Kidney capillary endothelial cell (primary cell): ENCODE measurements around the gene ATG16L1.
A peak's percentile ranks its signal among the peaks of the same experiment; 100 is the strongest.

ENCODE experiments used
- DNase-seq: peaks from one replicate; pipeline ENCODE4 v3.0.0-alpha.2; 2018; ENCODE audit warnings: low spot score

Gene ATG16L1

GRCh38 chr2:233290051-233290845 is 38.8 kb downstream of the ATG16L1 start:
- no peak for DNase-seq

DNA sequence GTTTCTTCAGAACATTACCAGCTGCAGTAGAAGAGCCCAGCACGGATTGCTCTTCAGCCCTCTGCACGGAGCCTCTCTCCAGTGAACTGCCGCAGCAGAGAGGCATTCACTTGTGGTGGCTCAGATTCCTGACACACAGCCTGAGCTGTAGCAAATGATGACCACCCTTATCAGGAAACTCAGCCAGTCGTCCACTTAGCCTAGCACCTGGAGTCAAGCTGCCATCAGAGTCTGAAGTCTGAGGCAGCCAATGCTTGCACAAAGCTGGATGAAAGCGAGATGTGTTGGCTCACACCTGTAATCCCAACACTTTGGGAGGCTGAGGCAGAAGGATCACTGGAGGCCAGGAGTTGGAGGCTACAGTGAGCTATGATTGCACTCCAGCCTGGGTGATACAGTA is 44.4 kb downstream of the ATG16L1 start:
- DNase-seq: no peak

GRCh38 chr2:233297076-233297475 is 45.6 kb downstream of the ATG16L1 start:
- DNase-seq: no peak

DNA sequence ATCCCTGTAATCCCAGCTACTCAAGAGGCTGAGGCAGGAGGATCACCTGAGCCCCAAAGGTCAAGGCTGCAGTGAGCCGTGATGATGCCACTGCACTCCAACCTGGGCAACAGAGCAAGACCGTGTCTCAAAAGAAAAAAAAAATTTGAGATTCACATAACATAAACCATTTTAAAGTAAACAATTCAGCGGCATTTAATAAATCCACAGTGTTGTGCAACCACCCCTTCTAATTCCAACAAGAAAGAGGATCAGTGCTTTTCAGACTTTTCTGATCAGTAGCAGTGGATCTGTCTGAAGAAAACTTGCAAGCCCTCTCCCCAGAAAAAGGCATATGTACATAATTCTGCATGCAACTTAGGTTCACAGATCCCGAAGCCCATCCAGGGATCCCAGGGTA is 48.9 kb downstream of the ATG16L1 start:
- DNase-seq: no peak

DNA sequence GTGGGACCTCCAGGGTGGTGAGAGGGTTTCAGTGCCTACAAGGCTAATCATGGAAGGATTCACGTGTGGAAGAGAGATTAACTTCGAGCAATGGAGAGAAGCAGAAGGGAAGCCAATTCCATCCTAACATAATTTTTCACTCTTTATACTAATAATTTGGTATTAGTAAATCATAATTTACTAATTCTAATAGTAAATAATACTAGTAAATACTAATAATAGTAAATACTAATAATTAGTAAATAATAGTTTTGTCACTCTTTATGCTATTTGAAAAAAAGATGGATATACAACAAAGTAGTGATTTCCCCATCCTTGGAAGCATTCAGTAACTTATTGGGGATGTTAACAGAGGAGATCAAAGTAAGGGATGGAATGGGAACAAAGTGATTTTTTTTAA is 49.8 kb downstream of the ATG16L1 start:
- DNase-seq: no peak

DNA sequence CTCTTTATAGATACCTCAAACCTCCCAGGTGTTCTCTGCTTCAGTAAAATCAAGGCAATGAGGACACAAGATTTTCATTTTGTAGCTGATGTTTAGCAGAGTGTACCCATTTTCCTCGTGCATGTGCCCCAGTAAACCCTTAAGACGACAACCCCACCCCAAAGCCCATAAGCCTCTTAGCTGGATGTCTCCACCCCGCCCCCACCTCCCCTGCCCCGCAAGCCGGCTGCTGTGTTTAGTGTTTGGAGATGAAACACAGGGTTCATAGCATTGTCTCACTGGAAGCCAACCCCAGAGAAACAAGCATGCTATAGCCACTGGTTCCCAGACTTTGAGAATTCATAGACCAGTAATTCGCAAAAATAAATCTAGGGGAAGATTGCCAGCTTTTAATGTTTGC is 50.3 kb downstream of the ATG16L1 start:
- no peak for DNase-seq

DNA sequence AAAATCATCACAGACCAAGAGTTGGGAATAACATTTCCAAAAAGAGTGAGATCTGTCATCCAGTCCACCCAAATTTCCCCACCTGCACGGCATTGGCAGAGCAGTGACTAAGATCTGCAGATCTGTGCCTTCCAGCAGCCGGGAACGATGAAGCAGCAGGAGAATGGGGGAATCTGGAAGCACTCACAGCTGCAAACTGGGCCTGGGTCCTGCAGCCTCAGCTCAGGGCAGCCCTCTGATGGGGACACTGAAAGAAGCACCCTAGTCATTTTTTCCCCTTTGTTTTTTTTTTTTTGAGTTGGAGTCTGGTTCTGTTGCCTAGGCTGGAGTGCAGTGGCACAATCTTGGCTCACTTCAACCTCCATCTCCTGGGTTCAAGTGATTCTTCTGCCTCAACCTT is 51.8 kb downstream of the ATG16L1 start:
- DNase-seq: no peak

DNA sequence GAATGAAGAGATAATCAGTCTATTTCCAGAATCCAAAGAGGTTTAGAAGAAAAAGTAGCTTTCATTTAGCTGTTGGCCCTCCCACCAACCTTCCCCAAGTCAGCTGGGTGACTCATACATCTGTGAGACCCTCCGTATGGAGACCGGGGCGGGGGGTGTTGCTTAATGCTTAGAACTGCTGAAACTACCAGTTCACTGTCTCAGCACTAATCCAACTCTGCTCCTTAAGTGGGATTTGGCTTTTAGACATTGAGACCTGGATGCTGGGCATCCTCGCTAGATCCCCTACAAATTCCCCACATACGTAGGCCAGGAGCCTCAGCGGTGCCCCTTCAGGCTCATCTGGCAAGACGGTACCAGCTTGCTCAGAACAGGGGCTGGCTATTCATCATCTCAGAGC is 56.1 kb downstream of the ATG16L1 start, which contains the start of gene SAG:
SAG (plus strand) TSS at position 252 of the 400 bp plus-strand sequence. CDS start 1,374 bp downstream, outside the sequence.
- DNase-seq: no peak

DNA sequence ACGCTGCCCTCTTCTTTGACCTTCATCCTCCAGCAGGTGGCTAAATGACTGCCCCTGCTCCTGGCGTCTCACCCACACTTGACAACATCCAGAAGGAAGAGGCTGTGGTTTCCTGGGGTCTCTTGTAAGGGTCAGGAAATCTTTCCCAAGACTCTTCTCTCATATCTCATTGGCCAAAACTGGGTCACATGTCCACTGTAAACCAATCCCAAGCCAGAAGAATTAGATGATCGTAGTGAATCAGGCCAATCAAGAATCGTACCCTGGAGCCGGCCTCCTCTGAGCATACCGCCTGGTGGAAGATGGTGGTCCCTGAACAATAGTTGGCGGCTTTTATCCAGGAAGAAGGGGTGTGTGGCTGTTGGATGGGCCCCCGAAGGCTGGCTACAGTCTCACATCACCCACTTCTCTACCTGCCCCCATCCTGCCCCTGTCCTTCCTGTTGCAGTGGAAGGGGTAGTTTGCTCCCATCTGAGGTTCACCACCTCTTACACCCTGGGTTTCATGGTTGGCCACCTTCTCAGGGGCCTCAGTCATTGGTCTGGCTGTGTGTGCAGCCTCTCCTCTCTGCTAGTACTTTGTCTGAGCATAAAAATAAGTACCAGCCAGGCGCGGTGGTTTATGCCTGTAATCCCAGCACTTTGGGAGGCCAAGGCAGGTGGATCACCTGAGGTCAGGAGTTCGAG is 59.9 kb downstream of the ATG16L1 start:
- no peak for DNase-seq

GRCh38 chr2:233312874-233313273 is 61.4 kb downstream of the ATG16L1 start:
- DNase-seq: no peak

- DNase-seq: no peak
Measured at GRCh38 chr2:233314180-233314925, 62.9 kb downstream of the ATG16L1 start.

GRCh38 chr2:233317196-233317943 is 65.9 kb downstream of the ATG16L1 start:
- no peak for DNase-seq

GRCh38 chr2:233319256-233319655 is 67.8 kb downstream of the ATG16L1 start:
- no peak for DNase-seq

DNA sequence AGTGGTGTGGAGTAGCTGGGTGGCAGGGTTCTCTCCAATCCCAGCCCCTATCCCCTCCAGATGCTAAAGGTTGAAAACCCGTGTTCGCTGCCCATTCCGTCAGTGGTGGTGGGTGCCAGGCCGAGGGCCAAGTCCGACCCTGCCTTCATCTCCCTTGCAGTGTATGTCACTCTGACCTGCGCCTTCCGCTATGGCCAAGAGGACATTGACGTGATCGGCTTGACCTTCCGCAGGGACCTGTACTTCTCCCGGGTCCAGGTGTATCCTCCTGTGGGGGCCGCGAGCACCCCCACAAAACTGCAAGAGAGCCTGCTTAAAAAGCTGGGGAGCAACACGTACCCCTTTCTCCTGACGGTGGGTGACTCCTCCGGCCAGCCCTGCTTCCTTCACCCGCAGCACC is 69.0 kb downstream of the ATG16L1 start:
- DNase-seq: no peak

GRCh38 chr2:233321166-233321565 is 69.7 kb downstream of the ATG16L1 start:
- DNase-seq: no peak

- no peak for DNase-seq
Measured at GRCh38 chr2:233323851-233324250, 72.4 kb downstream of the ATG16L1 start.

- no peak for DNase-seq
Measured at GRCh38 chr2:233325256-233325655, 73.8 kb downstream of the ATG16L1 start.

- DNase-seq: no peak
Measured at GRCh38 chr2:233325814-233326213, 74.3 kb downstream of the ATG16L1 start.

DNA sequence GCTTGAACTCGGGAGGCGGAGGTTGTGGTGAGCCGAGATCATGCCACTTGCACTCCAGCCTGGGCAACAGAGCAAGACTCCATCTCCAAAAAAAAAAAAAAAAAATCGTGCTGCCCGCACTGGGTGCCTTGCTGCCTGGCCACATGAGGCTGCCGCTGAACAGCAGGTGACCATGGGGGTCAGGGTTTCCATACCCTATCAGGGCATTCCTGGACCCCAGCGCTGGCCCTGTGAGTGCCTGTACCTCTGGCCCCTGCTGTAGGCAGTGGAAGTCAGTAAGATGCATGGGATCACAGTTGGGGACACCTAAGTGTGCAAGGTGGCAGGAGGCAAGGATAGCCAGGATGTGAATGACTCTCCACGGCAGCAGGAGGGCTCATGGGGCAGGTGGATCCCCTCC is 75.0 kb downstream of the ATG16L1 start:
- no peak for DNase-seq

GRCh38 chr2:233328922-233329321 is 77.4 kb downstream of the ATG16L1 start:
- DNase-seq: no peak

DNA sequence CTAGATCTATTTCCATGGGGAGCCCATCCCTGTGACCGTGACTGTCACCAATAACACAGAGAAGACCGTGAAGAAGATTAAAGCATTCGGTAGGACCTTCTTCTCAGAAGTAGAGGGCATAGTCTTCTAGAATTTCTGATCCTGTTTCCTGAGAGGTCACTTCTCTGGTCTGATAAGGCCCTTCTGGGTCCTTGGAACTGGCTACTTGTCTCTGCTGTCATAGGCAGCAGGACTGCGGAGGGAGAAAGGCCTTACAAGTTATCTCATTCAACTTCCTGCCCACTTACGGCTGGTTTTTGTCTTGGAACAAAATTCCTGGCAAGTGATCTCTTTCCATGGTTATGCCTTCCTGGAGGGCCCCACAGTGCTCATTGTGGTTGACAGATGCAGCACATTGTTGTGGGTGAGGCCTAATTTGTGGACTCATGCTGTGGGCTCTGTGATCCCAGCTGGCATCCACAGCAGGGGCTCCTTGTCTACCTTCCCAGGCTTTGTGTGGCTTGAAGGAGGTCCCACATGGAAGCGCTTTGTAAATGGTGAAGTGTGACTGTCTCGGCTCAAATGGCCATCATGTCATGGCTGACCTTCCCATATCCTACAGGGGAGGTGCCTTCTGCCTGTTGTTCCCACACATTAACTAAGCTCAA is 78.1 kb downstream of the ATG16L1 start:
- DNase-seq: peak; percentile 8

GRCh38 chr2:233331536-233331935 is 80.1 kb downstream of the ATG16L1 start:
- DNase-seq: no peak
